ENCODE results near the gene CXXC5.

DNA sequence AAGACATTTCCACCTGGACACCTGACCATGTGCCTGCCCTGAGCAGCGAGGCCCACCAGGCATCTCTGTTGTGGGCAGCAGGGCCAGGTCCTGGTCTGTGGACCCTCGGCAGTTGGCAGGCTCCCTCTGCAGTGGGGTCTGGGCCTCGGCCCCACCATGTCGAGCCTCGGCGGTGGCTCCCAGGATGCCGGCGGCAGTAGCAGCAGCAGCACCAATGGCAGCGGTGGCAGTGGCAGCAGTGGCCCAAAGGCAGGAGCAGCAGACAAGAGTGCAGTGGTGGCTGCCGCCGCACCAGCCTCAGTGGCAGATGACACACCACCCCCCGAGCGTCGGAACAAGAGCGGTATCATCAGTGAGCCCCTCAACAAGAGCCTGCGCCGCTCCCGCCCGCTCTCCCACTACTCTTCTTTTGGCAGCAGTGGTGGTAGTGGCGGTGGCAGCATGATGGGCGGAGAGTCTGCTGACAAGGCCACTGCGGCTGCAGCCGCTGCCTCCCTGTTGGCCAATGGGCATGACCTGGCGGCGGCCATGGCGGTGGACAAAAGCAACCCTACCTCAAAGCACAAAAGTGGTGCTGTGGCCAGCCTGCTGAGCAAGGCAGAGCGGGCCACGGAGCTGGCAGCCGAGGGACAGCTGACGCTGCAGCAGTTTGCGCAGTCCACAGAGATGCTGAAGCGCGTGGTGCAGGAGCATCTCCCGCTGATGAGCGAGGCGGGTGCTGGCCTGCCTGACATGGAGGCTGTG, 32.4 kb downstream of the CXXC5 start:
- TF ChIP-seq POLR2A (conservative IDR thresholded peaks at IDR 0.05) (no peak), NBN (IDR thresholded peaks at IDR 0.05; ENCODE audit: low read depth) (no peak), MBD2 (IDR thresholded peaks at IDR 0.05; ENCODE audit: borderline replicate concordance, low read depth) (no peak), ZEB2 (IDR thresholded peaks at IDR 0.05) (no peak), HDAC2 (IDR thresholded peaks at IDR 0.05) (no peak), NFIC (IDR thresholded peaks at IDR 0.05) (no peak), GABPA (tag; conservative IDR thresholded peaks at IDR 0.05; ENCODE audit: low read depth) (no peak)
- TF ChIP-seq, protein P1, sequence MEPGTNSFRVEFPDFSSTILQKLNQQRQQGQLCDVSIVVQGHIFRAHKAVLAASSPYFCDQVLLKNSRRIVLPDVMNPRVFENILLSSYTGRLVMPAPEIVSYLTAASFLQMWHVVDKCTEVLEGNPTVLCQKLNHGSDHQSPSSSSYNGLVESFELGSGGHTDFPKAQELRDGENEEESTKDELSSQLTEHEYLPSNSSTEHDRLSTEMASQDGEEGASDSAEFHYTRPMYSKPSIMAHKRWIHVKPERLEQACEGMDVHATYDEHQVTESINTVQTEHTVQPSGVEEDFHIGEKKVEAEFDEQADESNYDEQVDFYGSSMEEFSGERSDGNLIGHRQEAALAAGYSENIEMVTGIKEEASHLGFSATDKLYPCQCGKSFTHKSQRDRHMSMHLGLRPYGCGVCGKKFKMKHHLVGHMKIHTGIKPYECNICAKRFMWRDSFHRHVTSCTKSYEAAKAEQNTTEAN (CRISPR knock-in tag; IDR thresholded peaks at IDR 0.05), result no peak
- TF ChIP-seq, protein P2, sequence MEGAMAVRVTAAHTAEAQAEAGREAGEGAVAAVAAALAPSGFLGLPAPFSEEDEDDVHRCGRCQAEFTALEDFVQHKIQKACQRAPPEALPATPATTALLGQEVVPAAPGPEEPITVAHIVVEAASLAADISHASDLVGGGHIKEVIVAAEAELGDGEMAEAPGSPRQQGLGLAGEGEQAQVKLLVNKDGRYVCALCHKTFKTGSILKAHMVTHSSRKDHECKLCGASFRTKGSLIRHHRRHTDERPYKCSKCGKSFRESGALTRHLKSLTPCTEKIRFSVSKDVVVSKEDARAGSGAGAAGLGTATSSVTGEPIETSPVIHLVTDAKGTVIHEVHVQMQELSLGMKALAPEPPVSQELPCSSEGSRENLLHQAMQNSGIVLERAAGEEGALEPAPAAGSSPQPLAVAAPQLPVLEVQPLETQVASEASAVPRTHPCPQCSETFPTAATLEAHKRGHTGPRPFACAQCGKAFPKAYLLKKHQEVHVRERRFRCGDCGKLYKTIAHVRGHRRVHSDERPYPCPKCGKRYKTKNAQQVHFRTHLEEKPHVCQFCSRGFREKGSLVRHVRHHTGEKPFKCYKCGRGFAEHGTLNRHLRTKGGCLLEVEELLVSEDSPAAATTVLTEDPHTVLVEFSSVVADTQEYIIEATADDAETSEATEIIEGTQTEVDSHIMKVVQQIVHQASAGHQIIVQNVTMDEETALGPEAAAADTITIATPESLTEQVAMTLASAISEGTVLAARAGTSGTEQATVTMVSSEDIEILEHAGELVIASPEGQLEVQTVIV (CRISPR knock-in tag; IDR thresholded peaks at IDR 0.05; ENCODE audit: borderline replicate concordance), result no peak
- TF ChIP-seq, protein P3, sequence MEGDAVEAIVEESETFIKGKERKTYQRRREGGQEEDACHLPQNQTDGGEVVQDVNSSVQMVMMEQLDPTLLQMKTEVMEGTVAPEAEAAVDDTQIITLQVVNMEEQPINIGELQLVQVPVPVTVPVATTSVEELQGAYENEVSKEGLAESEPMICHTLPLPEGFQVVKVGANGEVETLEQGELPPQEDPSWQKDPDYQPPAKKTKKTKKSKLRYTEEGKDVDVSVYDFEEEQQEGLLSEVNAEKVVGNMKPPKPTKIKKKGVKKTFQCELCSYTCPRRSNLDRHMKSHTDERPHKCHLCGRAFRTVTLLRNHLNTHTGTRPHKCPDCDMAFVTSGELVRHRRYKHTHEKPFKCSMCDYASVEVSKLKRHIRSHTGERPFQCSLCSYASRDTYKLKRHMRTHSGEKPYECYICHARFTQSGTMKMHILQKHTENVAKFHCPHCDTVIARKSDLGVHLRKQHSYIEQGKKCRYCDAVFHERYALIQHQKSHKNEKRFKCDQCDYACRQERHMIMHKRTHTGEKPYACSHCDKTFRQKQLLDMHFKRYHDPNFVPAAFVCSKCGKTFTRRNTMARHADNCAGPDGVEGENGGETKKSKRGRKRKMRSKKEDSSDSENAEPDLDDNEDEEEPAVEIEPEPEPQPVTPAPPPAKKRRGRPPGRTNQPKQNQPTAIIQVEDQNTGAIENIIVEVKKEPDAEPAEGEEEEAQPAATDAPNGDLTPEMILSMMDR (IDR thresholded peaks at IDR 0.05 in 2 of 3, conservative IDR thresholded peaks at IDR 0.05 in 1 of 3; ENCODE audit: insufficient read depth in 2 of 3, low read depth in 1 of 3, low read length in 3 of 3), result no peak
- TF ChIP-seq, protein P4, sequence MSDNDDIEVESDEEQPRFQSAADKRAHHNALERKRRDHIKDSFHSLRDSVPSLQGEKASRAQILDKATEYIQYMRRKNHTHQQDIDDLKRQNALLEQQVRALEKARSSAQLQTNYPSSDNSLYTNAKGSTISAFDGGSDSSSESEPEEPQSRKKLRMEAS (CRISPR knock-in tag; IDR thresholded peaks at IDR 0.05), result no peak

All from K562 (cell line).